Activated CD4-positive, CD25-positive, alpha-beta regulatory T cell treated with anti-CD3 and anti-CD28 coated beads, Interleukin-2, amount 50 U/mL, for 24 hours (primary cell): ENCODE measurements around the gene SLC2A13.
A peak's percentile ranks its signal among the peaks of the same experiment; 100 is the strongest.

Experiments
- ATAC-seq, 2 donors: fragments of 150-1000 bp; cut with Tn5 transposase; one replicate each; pipeline ENCODE4 v1.10.0; 2021; ENCODE audit warnings: mild to moderate bottlenecking in 1 of 2, moderate library complexity in 1 of 2

Gene SLC2A13

GRCh38 chr12:39723831-39724230 is 382.1 kb downstream of the SLC2A13 start:
- ATAC-seq: peak in 1 of 2 donors; percentile 32

DNA sequence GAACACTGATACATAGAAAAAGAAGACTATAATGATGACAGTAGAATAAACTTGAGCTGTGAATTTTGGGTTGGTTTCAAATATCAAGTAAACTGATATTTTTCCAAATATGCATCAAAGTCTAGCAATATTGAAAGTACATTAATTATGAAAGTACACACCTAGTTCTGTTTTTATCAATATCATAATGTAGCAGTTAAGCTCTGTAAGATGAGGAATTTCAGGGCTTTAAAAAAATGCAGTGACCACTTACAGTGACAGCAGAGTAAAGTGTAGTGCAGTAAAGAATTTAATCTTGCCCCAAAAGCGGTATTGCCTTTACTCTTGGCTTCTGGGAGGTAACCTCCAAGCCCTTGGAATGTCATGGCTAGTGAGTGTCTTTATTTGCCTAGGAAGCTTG is 383.4 kb downstream of the SLC2A13 start:
- ATAC-seq: no peak

GRCh38 chr12:39713552-39713951 is 392.3 kb downstream of the SLC2A13 start:
- ATAC-seq: no peak

GRCh38 chr12:39712334-39712733 is 393.5 kb downstream of the SLC2A13 start:
- ATAC-seq: no peak
